Right renal pelvis (tissue), 4 donors: ENCODE results near the gene GMNC. TPM values are rescaled to one million over a fixed set of nuclear protein-coding genes. Genes with fewer than 3 reads are reported as not detected.
"Not testable (repeated sequence)": the region's sequence is repeated elsewhere in the genome, so short reads cannot be mapped to it uniquely, and the experiment has no call there.

Experiments
- DNase-seq, 4 donors: peaks; one replicate each; pipeline ENCODE4 v3.0.0-alpha.2; 2013; ENCODE audit warnings: low read depth in 4 of 4, low spot score in 3 of 4, missing footprints in 1 of 4
- polyA plus RNA-seq, 4 donors: library from polyadenylated mRNA; unstranded; fragments of 120-200 nt; gene quantifications; one replicate each; pipeline ENCODE4 v1.2.1, GENCODE V29; 2013; ENCODE audit not compliant: insufficient read length in 4 of 4

Gene GMNC, protein sequence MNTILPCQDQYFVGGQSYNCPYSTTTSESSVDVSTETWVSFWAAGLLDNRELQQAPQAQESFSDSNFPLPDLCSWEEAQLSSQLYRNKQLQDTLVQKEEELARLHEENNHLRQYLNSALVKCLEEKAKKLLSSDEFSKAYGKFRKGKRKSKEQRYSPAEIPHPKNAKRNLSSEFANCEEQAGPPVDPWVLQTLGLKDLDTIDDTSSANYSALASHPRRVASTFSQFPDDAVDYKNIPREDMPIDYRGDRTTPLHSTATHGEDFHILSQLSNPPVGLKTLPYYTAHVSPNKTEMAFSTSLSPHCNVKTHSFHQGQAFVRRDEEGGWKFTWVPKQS
- 1 to 10 TPM; 4.2 to 6.8 (median 5.4) TPM for polyA plus RNA-seq

DNA sequence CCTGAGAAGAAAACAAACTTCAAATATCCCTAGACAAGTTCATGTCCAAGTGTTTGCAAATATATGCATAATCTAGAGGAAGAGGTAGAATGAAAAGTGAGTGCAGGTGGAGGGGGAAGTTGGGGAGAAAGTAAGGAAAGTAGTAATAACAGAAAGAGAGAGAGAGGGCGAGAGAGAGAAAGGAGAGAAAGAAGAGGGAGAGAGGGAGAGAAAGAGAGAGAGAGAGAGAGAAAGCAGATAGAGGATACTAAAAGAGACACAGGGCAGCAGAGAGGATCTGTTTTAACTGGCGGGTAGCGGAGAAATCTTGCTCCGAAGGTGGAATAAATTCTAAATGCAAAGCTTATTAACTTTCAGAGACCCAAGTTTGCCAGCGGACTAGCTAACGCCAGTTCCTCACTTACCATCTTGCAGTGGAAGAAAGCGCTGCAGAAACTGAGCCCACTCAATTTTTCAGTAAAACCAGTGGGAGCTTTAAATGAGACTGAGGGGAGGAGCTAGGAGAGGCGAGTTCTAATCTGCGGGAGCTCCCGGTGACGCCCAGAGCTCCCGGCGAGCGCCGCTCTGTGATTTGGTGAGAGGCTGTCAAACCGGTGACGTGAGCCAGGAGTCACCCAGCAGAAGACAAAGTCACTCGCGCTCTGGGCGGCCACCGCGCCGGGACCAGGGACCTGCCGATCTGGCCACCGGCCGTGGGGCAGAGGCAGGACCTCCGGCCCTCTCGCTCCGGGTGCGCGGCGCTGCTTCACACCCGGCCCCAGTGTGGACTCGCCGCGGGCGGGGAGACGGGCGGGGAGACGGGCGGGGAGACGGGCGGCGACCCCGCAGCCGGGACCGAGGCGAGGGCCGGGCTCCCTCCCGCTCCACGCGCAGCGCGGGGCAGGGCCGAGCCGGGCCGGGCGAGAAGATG, at the start of gene GMNC:
GMNC (minus strand) TSS at position 486 of the 910 bp plus-strand sequence; CDS start at position 407, 79 bp downstream.
- DNase-seq: peak; percentile 29 to 53 (median 35)

DNA sequence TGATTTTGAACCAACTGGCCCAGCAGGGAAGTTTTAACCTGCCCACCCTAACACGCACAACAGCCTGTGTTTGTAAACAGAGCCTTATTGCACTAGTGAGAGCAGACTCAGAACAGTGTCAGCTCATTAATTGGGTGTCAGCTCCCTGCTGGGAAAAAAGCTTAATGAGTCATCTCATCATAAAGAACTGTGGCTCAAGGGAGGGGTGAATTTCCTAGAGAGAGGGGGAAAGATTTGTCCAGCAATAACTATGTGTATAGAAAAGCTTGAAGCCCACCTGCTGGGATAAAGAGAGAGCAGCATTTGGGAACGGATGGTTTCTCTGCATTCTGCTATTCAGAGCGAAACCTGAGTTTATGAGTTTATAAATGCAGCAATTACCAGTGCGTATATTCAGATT, 48.9 kb upstream of the GMNC start:
- DNase-seq: no peak

DNA sequence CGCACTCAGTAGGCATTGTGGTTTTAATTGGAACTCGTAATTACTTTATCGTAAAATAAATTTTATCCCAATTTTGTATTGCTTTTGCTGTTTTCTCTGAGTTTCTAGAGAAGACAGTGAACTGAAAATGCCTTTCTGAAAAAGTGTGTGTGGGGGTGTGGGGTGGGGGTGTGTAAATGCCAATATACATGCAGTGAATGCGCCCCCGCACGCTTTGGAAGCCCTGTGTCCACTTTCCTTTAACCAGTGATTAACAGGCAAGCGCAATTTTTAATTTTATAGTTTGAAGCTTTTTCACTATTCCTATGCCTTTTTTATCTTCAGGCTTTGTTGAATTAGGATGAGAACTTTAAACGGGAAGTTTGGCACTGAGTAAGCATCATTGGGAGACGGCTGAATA, 47.4 kb upstream of the GMNC start:
- DNase-seq: no peak

DNA sequence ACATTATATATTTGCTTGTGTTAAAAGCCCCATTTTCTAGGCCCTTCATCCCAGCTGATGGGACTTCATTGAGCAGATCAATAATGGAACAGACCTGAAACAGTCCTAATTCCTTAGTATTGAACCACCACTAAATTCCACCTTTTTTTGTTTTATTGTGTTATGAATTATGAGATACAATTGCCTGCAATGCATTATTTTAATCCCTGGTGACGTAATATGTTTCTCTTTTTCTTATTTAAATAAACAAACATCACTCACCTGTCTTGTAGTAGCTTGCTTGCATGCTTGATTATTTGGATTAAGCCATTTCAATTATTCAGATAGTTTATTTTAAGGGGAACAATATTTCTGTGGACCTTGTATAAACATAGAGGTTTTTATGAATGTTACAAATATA, 40.7 kb upstream of the GMNC start:
- no peak for DNase-seq

DNA sequence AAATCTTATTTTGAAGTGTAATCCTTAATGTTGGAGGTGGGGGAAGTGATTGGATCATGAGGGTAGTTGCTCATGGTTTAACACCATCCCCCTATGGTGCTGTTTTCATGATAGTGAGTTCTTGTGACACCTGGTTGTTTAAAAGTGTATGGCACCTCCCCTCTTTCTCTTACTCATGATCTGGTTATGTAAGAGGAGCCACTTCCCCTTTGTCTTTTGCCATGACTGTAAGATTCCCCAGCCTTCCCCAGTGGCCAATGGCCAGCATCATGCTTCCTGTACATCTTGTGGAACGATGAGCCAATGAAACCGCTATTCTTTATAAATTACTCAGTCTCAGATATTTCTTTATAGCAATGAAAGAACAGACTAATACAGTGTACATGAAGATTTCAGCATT, 39.8 kb upstream of the GMNC start:
- no peak for DNase-seq

DNA sequence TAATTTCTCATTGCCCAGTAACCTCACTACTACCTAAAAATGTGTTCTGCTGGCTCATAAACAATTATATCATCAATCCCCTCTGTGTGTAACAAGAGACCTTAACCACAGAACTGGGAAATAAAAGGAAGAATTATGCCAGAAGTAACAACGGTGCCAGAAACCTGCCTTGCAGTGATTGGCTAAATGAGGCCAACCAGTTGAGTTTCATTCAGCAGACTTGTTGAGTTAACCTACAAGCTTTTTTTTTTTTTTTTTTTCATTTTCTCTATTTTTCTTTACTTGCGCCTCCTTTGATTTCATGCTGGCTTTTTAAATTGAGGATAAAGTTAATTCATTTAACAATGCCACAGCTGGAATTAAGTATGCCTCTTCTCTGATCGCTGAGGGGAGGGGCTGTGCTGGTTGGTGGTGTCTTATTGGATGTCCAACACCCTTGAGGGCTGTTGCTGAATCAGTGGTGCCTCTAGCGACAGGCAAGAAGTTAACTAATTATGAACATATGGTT, 30.0 kb upstream of the GMNC start:
- no peak for DNase-seq

DNA sequence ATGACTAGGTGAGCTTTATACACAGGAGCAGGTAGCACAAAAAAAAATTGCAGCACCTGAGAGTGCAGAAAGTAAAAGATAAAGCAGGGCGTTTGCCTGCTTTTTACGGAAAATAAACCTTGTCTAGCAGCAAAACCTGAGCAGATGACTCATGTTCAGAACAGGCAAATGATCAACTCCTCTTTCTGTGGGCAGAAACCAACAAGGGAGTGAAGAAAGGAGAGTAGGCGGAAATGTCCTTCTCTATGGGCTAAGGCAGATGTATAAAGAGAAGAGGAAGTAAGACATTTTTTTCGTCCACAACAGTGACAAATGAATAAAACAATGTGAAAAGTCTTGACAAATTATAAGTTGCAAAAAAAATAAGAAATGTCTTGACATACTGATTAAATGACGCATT, 24.5 kb upstream of the GMNC start:
- no peak for DNase-seq

DNA sequence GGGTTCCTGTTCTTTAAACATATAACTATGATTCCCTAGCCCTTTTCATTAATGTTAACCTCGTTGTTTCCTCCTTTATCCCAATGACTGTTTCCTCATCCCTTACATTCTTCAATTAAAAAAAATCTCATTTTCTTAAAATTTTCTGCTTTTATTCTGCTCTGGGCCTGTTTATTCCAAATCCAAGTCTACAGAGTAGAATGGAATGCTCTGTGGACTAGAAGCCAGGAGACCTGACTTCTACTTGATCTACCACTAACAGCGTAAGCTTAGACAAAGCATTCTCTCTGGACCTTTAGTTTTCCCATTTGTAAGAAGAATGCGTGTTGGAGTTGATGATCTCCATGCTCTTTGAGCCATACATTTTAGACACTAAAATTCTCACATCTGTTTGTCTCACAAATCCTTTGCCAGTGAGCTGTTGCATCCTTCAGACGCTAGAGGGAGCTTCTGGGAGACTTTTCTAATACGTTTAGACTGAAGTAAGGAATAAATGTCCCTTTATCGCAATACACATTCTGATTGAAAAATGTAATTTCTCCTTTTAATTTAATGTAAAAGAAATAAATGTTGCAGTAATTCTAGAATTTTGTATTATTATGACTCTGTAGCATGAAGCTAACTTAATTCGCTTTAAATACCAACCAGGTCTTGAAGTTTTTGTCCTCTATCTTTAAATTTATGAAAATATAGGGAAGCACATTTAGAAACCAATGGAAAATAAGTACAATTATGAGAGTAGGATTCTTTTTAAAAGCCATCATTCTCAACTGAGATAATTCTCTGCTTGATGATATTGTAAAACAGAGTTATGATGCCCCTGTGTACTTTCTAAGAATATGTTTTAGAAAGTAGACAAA, 21.7 kb upstream of the GMNC start:
- peak; percentile 40 to 55 (median 48) for DNase-seq

DNA sequence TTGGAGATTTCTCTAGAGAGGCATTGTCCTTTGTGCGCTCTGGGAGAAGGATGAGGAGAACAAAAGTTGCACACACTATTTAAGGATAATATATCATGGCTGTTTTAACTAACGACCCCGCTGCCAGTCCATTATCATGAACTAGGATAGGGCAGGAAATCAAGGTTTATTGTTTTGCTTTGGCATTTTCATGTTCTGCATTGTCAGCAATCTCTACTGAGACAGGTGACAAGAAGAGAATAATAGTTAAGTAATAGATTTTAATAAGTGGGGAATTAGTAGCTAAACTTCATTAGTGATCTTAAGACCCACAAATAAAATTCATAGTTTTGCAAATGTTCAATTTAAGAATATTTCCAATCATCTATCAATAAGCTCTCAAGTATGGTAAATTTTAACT, 20.6 kb upstream of the GMNC start:
- DNase-seq: no peak

DNA sequence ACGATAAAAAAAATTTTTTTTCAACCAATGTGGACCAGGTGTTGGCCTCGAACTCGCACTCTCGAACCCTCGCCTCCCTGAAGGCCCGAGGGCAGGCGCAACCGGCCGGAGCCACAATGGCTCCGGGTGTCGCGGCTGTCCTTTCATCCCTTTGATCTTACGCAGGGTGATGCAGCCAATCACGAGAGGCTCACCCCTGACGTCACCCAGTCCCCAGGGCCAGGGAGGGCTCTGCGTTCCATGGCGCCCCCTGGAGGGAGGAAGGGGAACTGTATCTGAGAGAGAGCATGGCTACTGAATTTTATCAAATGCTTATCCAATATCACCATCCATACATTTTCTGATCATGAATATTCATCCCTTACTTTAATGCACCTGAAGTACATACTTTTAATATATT, 15.4 kb upstream of the GMNC start:
- no peak for DNase-seq

DNA sequence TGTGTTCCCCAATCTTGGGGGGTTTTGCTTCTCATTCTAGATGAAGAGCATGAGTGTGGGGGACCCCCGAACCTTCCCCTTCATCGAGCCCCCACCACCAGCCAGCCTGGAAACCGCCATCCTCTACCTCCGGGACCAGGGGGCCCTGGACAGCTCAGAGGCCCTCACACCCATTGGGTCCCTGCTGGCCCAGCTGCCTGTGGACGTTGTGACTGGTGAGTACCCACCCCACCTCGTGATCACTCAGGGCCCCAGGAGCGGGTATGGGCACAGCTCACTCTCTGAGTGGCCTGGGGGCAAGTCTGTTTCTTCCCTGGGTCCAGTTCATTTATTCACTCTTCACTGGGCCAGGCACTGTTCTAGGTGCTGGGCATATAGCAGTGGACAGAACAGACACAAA, 13.9 kb upstream of the GMNC start:
- not testable (repeated sequence) for DNase-seq

DNA sequence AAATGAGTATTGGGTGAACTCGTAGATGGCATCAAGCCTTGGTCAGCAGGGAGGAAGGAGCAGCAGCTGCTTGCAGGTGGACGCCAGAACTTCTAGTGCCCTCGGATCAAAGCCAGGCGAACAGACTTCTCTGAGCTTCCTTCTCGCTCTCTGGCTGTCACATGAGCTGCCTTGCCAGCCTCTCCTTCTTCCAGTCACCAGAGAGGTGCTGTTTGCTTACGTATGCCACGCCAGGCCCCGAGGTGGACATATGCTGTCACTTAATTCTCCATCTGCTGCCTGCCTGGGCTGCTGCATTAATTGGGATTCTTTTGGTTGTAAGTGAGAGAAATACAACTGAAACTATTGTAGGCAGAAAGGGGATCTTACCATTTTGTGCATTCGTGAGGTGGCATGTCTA, 12.6 kb upstream of the GMNC start:
- DNase-seq: not testable (repeated sequence)

DNA sequence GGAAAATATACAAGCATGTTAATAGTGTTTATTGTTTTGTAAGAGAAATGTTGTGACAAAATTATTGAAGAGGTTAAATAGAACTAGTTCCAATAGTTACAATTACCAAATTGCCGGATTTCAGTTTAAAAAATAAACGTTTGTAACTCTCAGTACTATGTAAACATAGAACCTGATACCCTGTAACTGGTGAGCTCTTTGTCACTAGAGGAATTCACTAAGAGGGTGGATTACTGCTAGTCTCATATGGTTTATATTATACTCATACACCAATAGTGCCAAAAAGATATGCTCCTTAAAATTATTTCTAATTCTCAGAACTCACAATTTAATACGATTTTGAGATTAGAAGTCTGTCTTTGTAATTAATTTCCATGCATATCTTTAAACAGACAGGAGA, 7.6 kb upstream of the GMNC start:
- no peak for DNase-seq

DNA sequence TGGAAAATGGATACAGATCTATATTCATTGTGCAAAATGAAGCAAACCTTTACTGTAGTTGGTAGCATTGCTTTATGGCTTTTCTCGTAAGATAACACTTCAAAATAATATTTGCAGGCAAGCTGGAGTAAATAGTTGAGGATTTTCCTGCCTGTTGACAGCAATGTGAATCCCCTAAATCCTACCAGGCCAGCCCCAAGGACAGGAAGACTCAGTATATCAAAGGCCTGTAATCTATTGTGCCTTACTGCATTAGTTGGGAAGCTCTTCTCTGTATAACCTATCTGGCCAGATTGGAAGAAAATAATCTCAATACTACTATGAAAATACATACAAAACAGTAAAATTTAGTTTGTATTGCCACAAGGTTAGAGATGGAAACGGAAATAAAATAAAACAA, 4.6 kb upstream of the GMNC start:
- DNase-seq: no peak

DNA sequence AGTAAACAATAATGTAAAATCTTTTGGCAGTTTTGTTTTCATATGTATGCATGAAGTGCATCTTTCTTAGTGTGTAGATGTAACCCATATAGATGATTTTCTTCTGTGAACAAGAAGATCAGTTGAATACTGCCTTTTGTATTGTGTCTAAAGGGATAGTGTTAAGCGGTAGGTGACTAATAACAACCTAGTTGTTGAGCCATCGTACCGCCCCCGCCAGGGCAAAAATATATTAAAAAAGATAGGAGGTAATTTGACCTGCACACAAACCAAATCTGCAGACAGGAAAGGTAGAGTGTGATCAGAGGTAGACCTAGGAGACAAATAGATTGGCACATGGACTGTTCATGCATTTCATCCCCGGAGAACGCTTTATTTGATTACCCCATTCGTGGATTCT, 3.3 kb upstream of the GMNC start:
- DNase-seq: no peak

DNA sequence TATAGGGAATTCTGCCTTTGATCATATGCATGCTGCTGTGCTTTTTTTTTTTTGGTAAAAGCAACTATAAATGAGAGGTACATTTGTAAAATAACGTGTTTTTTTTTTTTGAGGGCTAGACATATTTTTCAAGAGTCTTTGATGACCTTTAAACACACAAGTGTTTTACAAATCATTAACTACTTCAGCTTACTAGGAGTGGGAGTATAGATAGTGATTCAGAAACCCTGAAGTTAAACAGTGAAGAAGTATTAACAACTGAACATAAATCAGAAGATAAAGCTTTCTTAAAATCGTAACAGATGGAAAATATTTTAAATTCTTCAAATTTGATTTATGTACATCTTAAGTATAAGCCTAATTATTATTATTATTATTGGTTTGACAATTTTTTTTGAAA, 2.9 kb upstream of the GMNC start:
- DNase-seq: no peak

DNA sequence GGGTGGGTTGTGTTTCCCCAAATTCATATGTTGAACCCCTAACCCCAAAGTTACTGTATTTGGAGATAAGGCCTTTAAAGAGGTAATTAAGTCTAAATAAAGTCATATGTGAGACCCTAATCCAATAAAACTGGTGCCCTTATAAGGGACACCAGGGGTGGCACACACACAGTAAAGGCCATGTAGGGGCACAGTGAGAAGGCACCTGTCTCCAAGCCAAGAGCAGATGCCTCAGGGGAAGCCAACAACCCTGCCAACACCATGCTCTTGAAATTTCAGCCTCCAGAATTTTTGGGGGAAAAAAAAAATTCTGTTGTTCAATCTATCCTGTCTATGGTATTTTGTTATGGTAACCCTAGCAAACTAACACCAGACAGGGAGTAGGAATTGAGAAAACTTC, 1.5 kb upstream of the GMNC start:
- no peak for DNase-seq

DNA sequence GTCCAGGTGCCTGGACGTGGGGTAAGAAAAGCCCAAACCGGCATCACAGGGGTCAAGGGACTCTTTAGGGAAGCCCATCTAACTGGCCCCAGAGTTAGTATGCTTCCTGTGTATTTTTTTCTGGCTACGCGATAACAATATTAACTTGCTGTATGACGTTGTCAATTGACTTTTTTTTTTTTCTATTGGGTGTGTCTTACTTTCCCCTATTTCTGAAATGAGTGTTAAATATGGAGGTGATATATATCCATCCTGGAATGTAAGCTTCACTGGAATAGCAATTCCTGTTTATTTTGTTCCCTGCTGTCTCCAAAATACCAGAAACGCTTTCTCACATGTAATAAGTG, 598 bp upstream of the GMNC start:
- no peak for DNase-seq

DNA sequence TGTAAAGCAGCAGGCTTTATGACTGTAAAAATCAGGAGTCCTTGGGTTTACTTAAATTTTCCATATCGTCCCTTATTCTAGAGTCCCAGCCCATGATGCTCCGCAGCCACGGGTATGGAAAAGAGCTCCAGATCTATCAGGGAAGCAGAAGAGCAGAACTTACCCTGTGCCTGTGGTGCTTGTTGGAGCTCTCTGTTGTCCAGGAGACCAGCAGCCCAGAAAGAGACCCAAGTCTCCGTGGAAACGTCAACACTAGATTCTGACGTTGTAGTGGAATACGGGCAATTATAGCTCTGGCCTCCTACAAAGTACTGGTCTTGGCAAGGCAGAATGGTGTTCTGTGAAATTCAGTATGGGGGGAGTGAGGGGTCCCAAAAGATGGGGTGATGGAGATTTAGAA, 2.0 kb downstream of the GMNC start:
- no peak for DNase-seq

DNA sequence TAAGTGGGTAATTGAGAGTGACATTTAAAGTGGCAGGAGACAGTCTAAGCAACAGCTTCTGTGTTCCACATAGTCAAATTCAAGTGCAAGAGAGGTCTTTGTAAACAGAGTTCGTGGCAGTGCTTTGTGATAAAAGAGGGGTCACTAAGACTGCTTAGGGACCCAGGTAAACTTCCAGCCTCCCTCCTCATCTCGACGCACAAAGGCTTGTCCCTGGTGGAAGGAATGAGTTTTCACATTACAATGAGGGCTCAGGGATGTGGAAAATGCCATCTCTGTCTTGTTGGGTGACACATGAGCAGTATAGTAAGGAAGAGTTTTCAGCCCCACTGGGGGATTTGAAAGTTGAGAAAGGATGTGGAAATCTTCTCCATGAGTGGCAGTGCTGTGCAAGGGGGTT, 7.3 kb downstream of the GMNC start:
- no peak for DNase-seq

DNA sequence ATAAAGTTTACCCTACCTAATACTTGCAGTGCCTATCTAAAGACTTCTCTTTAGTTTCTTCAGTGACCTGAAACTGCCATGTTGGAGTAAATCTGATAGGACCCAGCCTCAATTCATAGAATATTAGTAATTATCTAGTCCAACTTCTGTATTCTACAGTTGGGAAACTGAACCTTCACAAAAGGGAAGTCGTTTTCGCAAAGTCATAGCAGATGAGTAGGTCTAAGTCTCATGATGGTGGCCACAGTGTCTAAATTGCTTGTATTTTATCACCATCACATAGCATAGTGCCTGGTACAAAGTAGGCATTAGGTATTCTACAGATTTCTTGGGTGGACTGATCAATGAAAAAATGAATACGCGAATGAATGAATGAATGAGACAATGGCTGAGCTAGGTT, 8.4 kb downstream of the GMNC start:
- no peak for DNase-seq
